CD8-positive, alpha-beta memory T cell (primary cell): ENCODE measurements around the gene CHST3. TPM values are rescaled to one million over a fixed set of nuclear protein-coding genes. Genes with fewer than 3 reads are reported as not detected.

ENCODE experiments used
- CTCF ChIA-PET: fragments of 350-600 bp; sonication (Branson Sonifier 250); formaldehyde crosslinking; loops from one replicate; lab custom pipeline; 2021; ENCODE audit warnings: antibody characterized with exemption; lab: Charles Lee
- POLR2A ChIA-PET: fragments of 350-600 bp; sonication (Branson Sonifier 250); formaldehyde crosslinking; loops from one replicate; lab custom pipeline; 2021; ENCODE audit warnings: antibody characterized with exemption; lab: Charles Lee
- DNase-seq, 5 donors: peaks; one replicate each; pipeline versions ENCODE4 v3.0.0 to v3.0.0-alpha.2; 2020 to 2022; ENCODE audit warnings: mixed read lengths in 1 of 5
- H3K27ac ChIP-seq: one replicate; pipeline ENCODE4 v1.7.0; 2013; ENCODE audit warnings: low read depth, mild to moderate bottlenecking, low read length, moderate library complexity
- H3K27me3 ChIP-seq: 2 replicates; pipeline ENCODE4 v1.7.0; 2013; ENCODE audit warnings: low read length, mild to moderate bottlenecking; ENCODE audit not compliant: insufficient read depth, poor library complexity, severe bottlenecking
- H3K36me3 ChIP-seq: 2 replicates; pipeline ENCODE4 v1.7.0; 2013; ENCODE audit warnings: mild to moderate bottlenecking, low read length, moderate library complexity; ENCODE audit not compliant: insufficient read depth
- H3K4me1 ChIP-seq: 2 replicates; pipeline ENCODE4 v1.7.0; 2013; ENCODE audit warnings: mild to moderate bottlenecking, low read length, moderate library complexity; ENCODE audit not compliant: insufficient read depth
- H3K4me3 ChIP-seq: 2 replicates; pipeline ENCODE4 v1.7.0; 2013; ENCODE audit warnings: mild to moderate bottlenecking, low read length
- H3K9me3 ChIP-seq: 2 replicates; pipeline ENCODE4 v1.7.0; 2013; ENCODE audit warnings: mild to moderate bottlenecking, low read length
- H3K27ac Mint-ChIP-seq, 8 donors: one replicate each; pipeline ENCODE4 v1.8.0; 2020 to 2021; ENCODE audit warnings: mixed read lengths in 8 of 8, mild to moderate bottlenecking in 6 of 8, inconsistent platforms in 3 of 8, moderate library complexity in 3 of 8
- H3K27me3 Mint-ChIP-seq, 2 donors: one replicate each; pipeline ENCODE4 v1.8.0; 2020 to 2021; ENCODE audit warnings: mixed read lengths in 2 of 2, mild to moderate bottlenecking in 1 of 2, moderate library complexity in 1 of 2
- H3K36me3 Mint-ChIP-seq, 3 donors: one replicate each; pipeline ENCODE4 v1.8.0; 2020 to 2021; ENCODE audit warnings: mixed read lengths in 3 of 3, inconsistent platforms in 1 of 3, mild to moderate bottlenecking in 1 of 3
- H3K4me1 Mint-ChIP-seq, 3 donors: one replicate each; pipeline ENCODE4 v1.8.0; 2020 to 2021; ENCODE audit warnings: mixed read lengths in 3 of 3, inconsistent platforms in 1 of 3, mild to moderate bottlenecking in 1 of 3
- H3K4me3 Mint-ChIP-seq, 7 donors: one replicate each; pipeline ENCODE4 v1.8.0; 2020 to 2021; ENCODE audit warnings: mixed read lengths in 7 of 7, mild to moderate bottlenecking in 6 of 7, moderate library complexity in 4 of 7, inconsistent platforms in 2 of 7
- H3K9me3 Mint-ChIP-seq, 5 donors: one replicate each; pipeline ENCODE4 v1.8.0; 2020 to 2022; ENCODE audit warnings: mixed read lengths in 5 of 5, mild to moderate bottlenecking in 3 of 5, moderate library complexity in 2 of 5, inconsistent platforms in 1 of 5
- polyA plus RNA-seq: library from polyadenylated mRNA; unstranded; fragments of 300-500 nt; fragmentation: Illumina TruSeq; gene quantifications from one replicate; pipeline ENCODE4 v1.2.3, GENCODE V29; 2021
- total RNA-seq, 2 experiments: library from RNA; stranded (reverse); gene quantifications; one replicate each; pipeline ENCODE4 v1.2.3, GENCODE V29; 2021

Gene CHST3
- total and polyA plus RNA-seq, 3 experiments from 2014 or later, result 0.07 TPM; not detected in 1

- Histone ChIP-seq H3K4me3 (no peak overlapping the region), H3K36me3 (no peaks in the 10 kb centered on the region), H3K4me1 (no peaks in the 10 kb centered on the region), H3K27ac (no peak overlapping the region), H3K27me3 (no peaks in the 10 kb centered on the region), H3K9me3 (no peaks in the 10 kb centered on the region)
- Mint-ChIP-seq H3K9me3 (no peaks in the 10 kb centered on the region), H3K27ac (no peak overlapping the region), H3K4me3 (no peak overlapping the region), H3K4me1 (no peaks in the 10 kb centered on the region), H3K36me3 (no peaks in the 10 kb centered on the region), H3K27me3 (peaks cover 8 to 9% of the 10 kb centered on the region in 2 donors)
- no peak for DNase-seq
- ChIA-PET POLR2A (no interaction called here), CTCF (interaction anchor here (1.1 kb wide), 1 partner anchor 10 kb away, joined by 3 read pairs; no protein-coding TSS in a partner anchor)
These were observed 70.6 kb downstream of the CHST3 start for GRCh38 chr10:72034761-72035160.

- ChIA-PET POLR2A (no interaction called here), CTCF (interaction anchor here (0.8 to 1.1 kb wide), 4 partner anchors 11 to 329 kb away, joined by 3 to 4 read pairs (median 3); no protein-coding TSS in a partner anchor)
- peaks cover 8 to 9% of the 10 kb centered on the region in 2 donors for H3K27me3 Mint-ChIP-seq
- no peaks in the 10 kb centered on the region for H3K9me3 ChIP-seq
- no peaks in the 10 kb centered on the region for H3K4me1 ChIP-seq
- H3K27ac Mint-ChIP-seq, result no peak overlapping the region
- H3K36me3 Mint-ChIP-seq, result no peaks in the 10 kb centered on the region
- no peaks in the 10 kb centered on the region for H3K27me3 ChIP-seq
- DNase-seq, result no peak
- H3K4me3 ChIP-seq, result no peak overlapping the region
- H3K4me3 Mint-ChIP-seq, result no peak overlapping the region
- H3K9me3 Mint-ChIP-seq, result no peaks in the 10 kb centered on the region
- H3K27ac ChIP-seq, result no peak overlapping the region
- no peaks in the 10 kb centered on the region for H3K4me1 Mint-ChIP-seq
- H3K36me3 ChIP-seq, result no peaks in the 10 kb centered on the region
These were observed 71.2 kb downstream of the CHST3 start for GRCh38 chr10:72035252-72035887.

- Histone ChIP-seq H3K27ac (no peak overlapping the region), H3K4me3 (no peak overlapping the region), H3K27me3 (no peaks in the 10 kb centered on the region), H3K4me1 (no peaks in the 10 kb centered on the region), H3K9me3 (no peaks in the 10 kb centered on the region), H3K36me3 (no peaks in the 10 kb centered on the region)
- Mint-ChIP-seq H3K9me3 (no peaks in the 10 kb centered on the region), H3K4me3 (no peak overlapping the region), H3K27ac (no peak overlapping the region), H3K4me1 (no peaks in the 10 kb centered on the region), H3K27me3 (peaks cover 3 to 5% of the 10 kb centered on the region in 2 donors), H3K36me3 (no peaks in the 10 kb centered on the region)
- ChIA-PET CTCF (interaction anchor here (0.6 to 3.1 kb wide), 2 partner anchors 11 to 302 kb away, joined by 3 to 12 read pairs; no protein-coding TSS in a partner anchor), POLR2A (no interaction called here)
- no peak for DNase-seq
These were observed 73.1 kb downstream of the CHST3 start for GRCh38 chr10:72037266-72037665.

GRCh38 chr10:72037811-72038210 lies 73.6 kb downstream of the CHST3 start:
- H3K4me1 ChIP-seq, result no peaks in the 10 kb centered on the region
- no peak overlapping the region for H3K27ac Mint-ChIP-seq
- no peaks in the 10 kb centered on the region for H3K9me3 ChIP-seq
- H3K36me3 Mint-ChIP-seq, result no peaks in the 10 kb centered on the region
- H3K36me3 ChIP-seq, result no peaks in the 10 kb centered on the region
- H3K4me3 ChIP-seq, result no peak overlapping the region
- H3K27me3 ChIP-seq, result no peaks in the 10 kb centered on the region
- H3K27me3 Mint-ChIP-seq, result peaks cover 0 to 5% of the 10 kb centered on the region in 2 donors
- H3K27ac ChIP-seq, result no peak overlapping the region
- ChIA-PET POLR2A (no interaction called here), CTCF (interaction anchor here (0.6 to 3.1 kb wide), 2 partner anchors 11 to 302 kb away, joined by 3 to 12 read pairs; no protein-coding TSS in a partner anchor)
- no peak overlapping the region for H3K4me3 Mint-ChIP-seq
- no peaks in the 10 kb centered on the region for H3K9me3 Mint-ChIP-seq
- DNase-seq, result no peak
- no peaks in the 10 kb centered on the region for H3K4me1 Mint-ChIP-seq

GRCh38 chr10:72038458-72039001 lies 74.3 kb downstream of the CHST3 start:
- Mint-ChIP-seq H3K36me3 (no peaks in the 10 kb centered on the region), H3K27ac (no peak overlapping the region), H3K4me3 (no peak overlapping the region), H3K4me1 (no peaks in the 10 kb centered on the region), H3K27me3 (peaks cover 0 to 4% of the 10 kb centered on the region in 2 donors), H3K9me3 (no peaks in the 10 kb centered on the region)
- no peak overlapping the region for H3K27ac ChIP-seq
- ChIA-PET POLR2A (no interaction called here), CTCF (interaction anchor here (3.1 kb wide), 1 partner anchor 10 kb away, joined by 12 read pairs; no protein-coding TSS in a partner anchor)
- DNase-seq, result no peak
- H3K4me3 ChIP-seq, result no peak overlapping the region
- H3K4me1 ChIP-seq, result no peaks in the 10 kb centered on the region
- no peaks in the 10 kb centered on the region for H3K36me3 ChIP-seq
- H3K27me3 ChIP-seq, result no peaks in the 10 kb centered on the region
- no peaks in the 10 kb centered on the region for H3K9me3 ChIP-seq

- Mint-ChIP-seq H3K27me3 (peaks cover 0 to 4% of the 10 kb centered on the region in 2 donors), H3K27ac (no peak overlapping the region), H3K9me3 (no peaks in the 10 kb centered on the region), H3K4me1 (no peaks in the 10 kb centered on the region), H3K4me3 (no peak overlapping the region), H3K36me3 (no peaks in the 10 kb centered on the region)
- Histone ChIP-seq H3K36me3 (no peaks in the 10 kb centered on the region), H3K4me1 (no peaks in the 10 kb centered on the region), H3K27ac (no peak overlapping the region), H3K27me3 (no peaks in the 10 kb centered on the region), H3K9me3 (no peaks in the 10 kb centered on the region), H3K4me3 (no peak overlapping the region)
- POLR2A ChIA-PET, result no interaction called here
- DNase-seq, result no peak
- CTCF ChIA-PET, result interaction anchor here (3.1 kb wide), 1 partner anchor 9 kb away, joined by 12 read pairs; no protein-coding TSS in a partner anchor
These were observed 75.2 kb downstream of the CHST3 start for GRCh38 chr10:72039377-72039776.

- Histone ChIP-seq H3K9me3 (no peaks in the 10 kb centered on the region), H3K27me3 (no peaks in the 10 kb centered on the region), H3K27ac (no peak overlapping the region), H3K4me1 (no peaks in the 10 kb centered on the region), H3K36me3 (no peaks in the 10 kb centered on the region), H3K4me3 (no peak overlapping the region)
- POLR2A ChIA-PET, result no interaction called here
- no peaks in the 10 kb centered on the region for H3K36me3 Mint-ChIP-seq
- H3K27me3 Mint-ChIP-seq, result peaks cover 0 to 4% of the 10 kb centered on the region in 2 donors
- no peak overlapping the region for H3K27ac Mint-ChIP-seq
- H3K4me3 Mint-ChIP-seq, result no peak overlapping the region
- no peak for DNase-seq
- H3K9me3 Mint-ChIP-seq, result no peaks in the 10 kb centered on the region
- H3K4me1 Mint-ChIP-seq, result no peaks in the 10 kb centered on the region
- CTCF ChIA-PET, result no interaction called here
These were observed 77.3 kb downstream of the CHST3 start for GRCh38 chr10:72041491-72041890.
